SK-N-SH (cell line): ENCODE results near the gene DYNLRB1. TPM values are rescaled to one million over a fixed set of nuclear protein-coding genes. Genes with fewer than 3 reads are reported as not detected.

Source experiments
- CTCF ChIA-PET: fragments of 300-600, 350-600 bp; formaldehyde crosslinking; extraction: SDS; loops from one replicate; lab custom pipeline; 2021; lab: Yijun Ruan, JAX
- POLR2A ChIA-PET: fragments of 350-600 bp; sonication (Branson Sonifier 250); formaldehyde crosslinking; extraction: SDS; loops from one replicate; lab custom pipeline; 2020; ENCODE audit warnings: antibody characterized with exemption, inconsistent platforms; lab: Yijun Ruan, JAX
- DNase-seq: peaks from one replicate; pipeline ENCODE4 v3.0.0; 2012
- H2AFZ ChIP-seq: fragments of 200-600 bp; sonication (generic); 2 replicates; pipeline ENCODE4 v1.8.1; 2016; ENCODE audit warnings: antibody characterized with exemption, mild to moderate bottlenecking, low read depth
- H3F3A ChIP-seq: fragments of 200-600 bp; sonication (generic); replicated peaks from 2 replicates; pipeline ENCODE3; 2016; ENCODE audit warnings: antibody characterized with exemption, mild to moderate bottlenecking; ENCODE audit not compliant: insufficient read depth
- H3K27ac ChIP-seq, 2 experiments: fragments of 200-500 bp in 1 of 2; fragments of 200-600 bp in 1 of 2; sonication (Bioruptor generic) in 1 of 2; sonication (generic), shearing (Covaris generic) in 1 of 2; 2 replicates each; pipeline versions ENCODE4 v1.5.1 to v1.6.1; 2014 to 2016; ENCODE audit warnings: low read depth in 2 of 2, inconsistent platforms in 1 of 2, low read length in 1 of 2, mild to moderate bottlenecking in 1 of 2, mixed read lengths in 1 of 2
- H3K27me3 ChIP-seq: fragments of 200-600 bp; sonication (generic), shearing (Covaris generic); 2 replicates; pipeline ENCODE4 v1.6.1; 2016; ENCODE audit warnings: mixed run types; ENCODE audit not compliant: insufficient read depth
- H3K36me3 ChIP-seq, 2 experiments: fragments of 200-500 bp in 1 of 2; fragments of 200-600 bp in 1 of 2; sonication (Bioruptor generic) in 1 of 2; sonication (generic) in 1 of 2; replicated peaks in 1 of 2; 2 replicates each; pipeline versions ENCODE3 to v1.5.1; 2014 to 2016; ENCODE audit warnings: low read length in 1 of 2, mild to moderate bottlenecking in 1 of 2; ENCODE audit not compliant: insufficient read depth in 2 of 2, control insufficient read depth in 1 of 2
- H3K4me1 ChIP-seq, 2 experiments: fragments of 200-500 bp in 1 of 2; fragments of 200-600 bp in 1 of 2; sonication (Bioruptor generic) in 1 of 2; sonication (generic), shearing (Covaris generic) in 1 of 2; 2 replicates each; pipeline versions ENCODE4 v1.5.1 to v1.6.1; 2014 to 2016; ENCODE audit warnings: low read depth in 1 of 2, low read length in 1 of 2, mixed run types in 1 of 2; ENCODE audit not compliant: insufficient read depth in 2 of 2, control insufficient read depth in 1 of 2
- H3K4me2 ChIP-seq: fragments of 200-600 bp; sonication (generic), shearing (Covaris generic); 2 replicates; pipeline ENCODE4 v1.6.1; 2017; ENCODE audit warnings: mixed run types
- H3K4me3 ChIP-seq, 2 experiments: fragments of 200-500 bp in 1 of 2; fragments of 200-600 bp in 1 of 2; sonication (Bioruptor generic) in 1 of 2; sonication (generic), shearing (Covaris generic) in 1 of 2; 2 replicates each; pipeline versions ENCODE4 v1.5.1 to v1.8.1; 2014 to 2016; ENCODE audit warnings: low read depth in 2 of 2, inconsistent platforms in 1 of 2, low read length in 1 of 2, mild to moderate bottlenecking in 1 of 2, mixed read lengths in 1 of 2, moderate library complexity in 1 of 2
- H3K79me2 ChIP-seq: fragments of 200-600 bp; sonication (generic); 2 replicates; pipeline ENCODE4 v1.8.1; 2017; ENCODE audit warnings: mild to moderate bottlenecking; ENCODE audit not compliant: insufficient read depth
- H3K9ac ChIP-seq: fragments of 200-600 bp; sonication (generic); 2 replicates; pipeline ENCODE4 v1.6.1; 2017; ENCODE audit warnings: mixed run types
- H3K9me2 ChIP-seq: fragments of 200-600 bp; sonication (generic); 2 replicates; pipeline ENCODE4 v1.6.1; 2017; ENCODE audit warnings: mixed run types
- H3K9me3 ChIP-seq: fragments of 200-600 bp; sonication (generic); 2 replicates; pipeline ENCODE4 v1.6.1; 2017; ENCODE audit warnings: mixed run types, mild to moderate bottlenecking, moderate library complexity
- H4K20me1 ChIP-seq: fragments of 200-600 bp; sonication (generic); 2 replicates; pipeline ENCODE4 v1.6.1; 2017; ENCODE audit warnings: mild to moderate bottlenecking, mixed run types; ENCODE audit not compliant: insufficient read depth
- ELF1 ChIP-seq: IDR thresholded peaks from 2 replicates; pipeline ENCODE4 v1.4.0; 2012
- EP300 ChIP-seq, 2 experiments: IDR thresholded peaks; 2 replicates each; pipeline versions ENCODE4 v1.4.0 to v1.6.1; 2012; ENCODE audit warnings: borderline replicate concordance in 1 of 2, low read depth in 1 of 2, low read length in 1 of 2
- FOSL2 ChIP-seq: IDR thresholded peaks from 2 replicates; pipeline ENCODE4 v1.4.0; 2012; ENCODE audit warnings: low read depth, mild to moderate bottlenecking, moderate library complexity, borderline replicate concordance
- FOXJ3 ChIP-seq: sonication (generic); formaldehyde crosslinking; IDR thresholded peaks from 2 replicates; pipeline ENCODE4 v1.5.1; 2020; ENCODE audit warnings: mild to moderate bottlenecking, missing genetic modification reagents
- FOXM1 ChIP-seq: IDR thresholded peaks from 2 replicates; pipeline ENCODE4 v1.4.0; 2012; ENCODE audit warnings: low read depth, mild to moderate bottlenecking
- GABPA ChIP-seq: IDR thresholded peaks from 2 replicates; pipeline ENCODE4 v1.4.0; 2012; ENCODE audit warnings: low read depth, mild to moderate bottlenecking
- JUND ChIP-seq: IDR thresholded peaks from 2 replicates; pipeline ENCODE4 v1.4.0; 2012
- MEF2A ChIP-seq: IDR thresholded peaks from 2 replicates; pipeline ENCODE4 v1.4.0; 2012; ENCODE audit warnings: low read depth, borderline replicate concordance
- NFIC ChIP-seq: IDR thresholded peaks from 2 replicates; pipeline ENCODE4 v1.4.0; 2012; ENCODE audit warnings: borderline replicate concordance
- POLR2AphosphoS5 ChIP-seq: IDR thresholded peaks from 2 replicates; pipeline ENCODE4 v1.6.1; 2012; ENCODE audit warnings: low read depth, low read length
- RFX5 ChIP-seq: IDR thresholded peaks from 2 replicates; pipeline ENCODE4 v1.6.1; 2012; ENCODE audit warnings: mild to moderate bottlenecking, improper control_type of control experiment, low read length
- RXRA ChIP-seq: IDR thresholded peaks from 2 replicates; pipeline ENCODE4 v1.4.0; 2012; ENCODE audit warnings: low read depth, mild to moderate bottlenecking, borderline replicate concordance
- SMC3 ChIP-seq: IDR thresholded peaks from 2 replicates; pipeline ENCODE4 v1.6.1; 2012; ENCODE audit warnings: low read depth, low read length, improper control_type of control experiment
- TCF12 ChIP-seq: IDR thresholded peaks from 2 replicates; pipeline ENCODE4 v1.4.0; 2012
- YY1 ChIP-seq: IDR thresholded peaks from 2 replicates; pipeline ENCODE4 v1.4.0; 2012; ENCODE audit warnings: low read depth, mild to moderate bottlenecking
- WGBS: methylation state at CpG from one replicate; pipeline ENCODE4 v1.1.6; 2017; ENCODE audit warnings: low lambda C conversion rate; 5-methylcytosine and 5-hydroxymethylcytosine counted together
- polyA plus RNA-seq, 3 experiments: library from polyadenylated mRNA; depleted of rRNA; stranded (reverse); fragments of >200 nt; gene quantifications; 2 replicates each; pipeline ENCODE4 v1.2.3, GENCODE V29; 2012
- TF ChIP-seq, protein P1 (sequence below): IDR thresholded peaks from 2 replicates; pipeline ENCODE4 v1.4.0; 2012; ENCODE audit warnings: low read depth, borderline replicate concordance
- TF ChIP-seq, protein P2 (sequence below): IDR thresholded peaks from 2 replicates; pipeline ENCODE4 v1.6.1; 2012; ENCODE audit warnings: mild to moderate bottlenecking, low read depth, low read length, moderate library complexity
- TF ChIP-seq, protein P3 (sequence below): IDR thresholded peaks from 2 replicates; pipeline ENCODE4 v1.4.0; 2012; ENCODE audit warnings: low read depth, borderline replicate concordance
- TF ChIP-seq, protein P4 (sequence below): fragments of 200-600 bp; sonication (generic); IDR thresholded peaks from 2 replicates; pipeline ENCODE4 v1.6.1; 2017; ENCODE audit warnings: antibody characterized with exemption, mild to moderate bottlenecking, moderate library complexity
- TF ChIP-seq, protein P5 (sequence below): IDR thresholded peaks from 2 replicates; pipeline ENCODE4; 2012

The DYNLRB1 gene
- polyA plus RNA-seq, 1 of the 3 experiments (the other 2 are of a cell fraction) = 402 TPM

DNA sequence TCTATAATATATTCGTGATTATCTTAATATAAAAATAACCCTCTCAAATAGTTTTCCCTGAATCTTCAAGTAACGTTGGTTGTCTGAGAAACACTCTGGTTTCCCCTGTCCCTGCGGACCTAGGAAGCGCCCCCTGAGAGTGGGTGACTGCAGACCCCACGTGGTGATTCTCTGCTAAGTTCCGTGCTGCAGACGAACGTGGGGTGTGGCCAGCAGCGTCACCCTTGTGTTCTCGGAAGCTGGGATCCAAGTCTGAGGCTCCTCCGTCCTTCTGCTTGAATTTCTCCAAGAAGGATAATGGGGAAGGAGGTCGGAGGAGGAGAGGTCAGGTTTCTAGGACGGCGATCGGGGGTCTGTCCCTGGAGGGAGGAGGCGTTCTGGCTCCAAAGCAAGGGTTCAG lies 25.7 kb downstream of the DYNLRB1 start:
- peaks cover 22 to 44% of the 10 kb centered on the region in 2 experiments for H3K36me3 ChIP-seq
- ChIA-PET CTCF (interaction anchor here (1.5 kb wide), 1 partner anchor 166 kb away, joined by 3 read pairs; no protein-coding TSS in a partner anchor), POLR2A (no interaction called here)
- 91% methylated on average over 16 of the region's 16 CpGs for WGBS
- no peak overlapping the region for H2AFZ ChIP-seq
- no peak overlapping the region for H3K27ac ChIP-seq
- H4K20me1 ChIP-seq = peaks cover 4% of the 10 kb centered on the region; the same call in 1 of the 2 replicates
- H3K4me2 ChIP-seq = no peak overlapping the region
- no peak for TF ChIP-seq RXRA
- no peak for TF ChIP-seq POLR2AphosphoS5
- no peak for TF ChIP-seq MEF2A
- no peak for TF ChIP-seq GABPA
- TF ChIP-seq, protein P1, sequence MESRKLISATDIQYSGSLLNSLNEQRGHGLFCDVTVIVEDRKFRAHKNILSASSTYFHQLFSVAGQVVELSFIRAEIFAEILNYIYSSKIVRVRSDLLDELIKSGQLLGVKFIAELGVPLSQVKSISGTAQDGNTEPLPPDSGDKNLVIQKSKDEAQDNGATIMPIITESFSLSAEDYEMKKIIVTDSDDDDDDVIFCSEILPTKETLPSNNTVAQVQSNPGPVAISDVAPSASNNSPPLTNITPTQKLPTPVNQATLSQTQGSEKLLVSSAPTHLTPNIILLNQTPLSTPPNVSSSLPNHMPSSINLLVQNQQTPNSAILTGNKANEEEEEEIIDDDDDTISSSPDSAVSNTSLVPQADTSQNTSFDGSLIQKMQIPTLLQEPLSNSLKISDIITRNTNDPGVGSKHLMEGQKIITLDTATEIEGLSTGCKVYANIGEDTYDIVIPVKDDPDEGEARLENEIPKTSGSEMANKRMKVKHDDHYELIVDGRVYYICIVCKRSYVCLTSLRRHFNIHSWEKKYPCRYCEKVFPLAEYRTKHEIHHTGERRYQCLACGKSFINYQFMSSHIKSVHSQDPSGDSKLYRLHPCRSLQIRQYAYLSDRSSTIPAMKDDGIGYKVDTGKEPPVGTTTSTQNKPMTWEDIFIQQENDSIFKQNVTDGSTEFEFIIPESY = no peak
- H3K9me3 ChIP-seq = no peaks in the 10 kb centered on the region
- no peak overlapping the region for H3K9ac ChIP-seq
- no peaks in the 10 kb centered on the region for H3K9me2 ChIP-seq
- no peak overlapping the region for H3K4me3 ChIP-seq
- no peak for DNase-seq
- no peaks in the 10 kb centered on the region; the same call in 1 of the 2 replicates for H3K79me2 ChIP-seq
- H3K27me3 ChIP-seq = no peaks in the 10 kb centered on the region
- H3K4me1 ChIP-seq = no peaks in the 10 kb centered on the region
- H3F3A ChIP-seq = peaks cover 8% of the 10 kb centered on the region

DNA sequence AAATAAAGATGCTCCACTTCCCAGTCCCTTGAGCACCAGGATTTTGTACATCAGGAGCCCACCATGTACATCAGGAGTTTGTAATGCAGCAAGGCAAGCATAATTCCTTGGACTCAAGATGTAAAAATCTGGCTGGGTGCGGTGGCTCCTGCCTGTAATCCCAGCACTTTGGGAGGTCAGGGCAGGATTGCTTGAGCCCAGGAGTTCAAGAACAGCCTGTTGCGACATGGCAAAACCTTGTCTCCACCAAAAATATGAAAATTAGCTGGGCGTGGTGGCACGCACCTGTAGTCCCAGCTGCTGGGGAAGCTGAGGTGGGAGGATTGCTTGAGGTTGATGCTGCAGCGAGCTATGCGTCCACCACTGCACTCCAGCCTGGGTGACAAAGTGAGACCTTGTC lies 26.2 kb downstream of the DYNLRB1 start:
- CTCF ChIA-PET = no interaction called here
- Histone ChIP-seq H3K27ac (no peak overlapping the region), H3K79me2 (no peaks in the 10 kb centered on the region), H3K4me2 (no peak overlapping the region), H3K4me1 (no peaks in the 10 kb centered on the region), H3K27me3 (no peaks in the 10 kb centered on the region), H2AFZ (no peak overlapping the region), H3K9ac (no peak overlapping the region), H3K9me2 (no peaks in the 10 kb centered on the region), H3K36me3 (peaks cover 19 to 39% of the 10 kb centered on the region in 2 experiments), H3K9me3 (no peaks in the 10 kb centered on the region), H4K20me1 (no peaks in the 10 kb centered on the region), H3K4me3 (no peak overlapping the region), H3F3A (peaks cover 8% of the 10 kb centered on the region)
- TF ChIP-seq EP300 (IDR thresholded peaks at IDR 0.05; ENCODE audit: borderline replicate concordance in 1 of 2, low read depth in 1 of 2, low read length in 1 of 2) (no peak), ELF1 (no peak), FOSL2 (no peak), FOXM1 (no peak), NFIC (no peak), TCF12 (no peak), JUND (no peak), RXRA (no peak), FOXJ3 (CRISPR knock-in tag) (no peak), POLR2AphosphoS5 (no peak), MEF2A (no peak), RFX5 (no peak), YY1 (no peak), SMC3 (no peak)
- TF ChIP-seq, protein P2, sequence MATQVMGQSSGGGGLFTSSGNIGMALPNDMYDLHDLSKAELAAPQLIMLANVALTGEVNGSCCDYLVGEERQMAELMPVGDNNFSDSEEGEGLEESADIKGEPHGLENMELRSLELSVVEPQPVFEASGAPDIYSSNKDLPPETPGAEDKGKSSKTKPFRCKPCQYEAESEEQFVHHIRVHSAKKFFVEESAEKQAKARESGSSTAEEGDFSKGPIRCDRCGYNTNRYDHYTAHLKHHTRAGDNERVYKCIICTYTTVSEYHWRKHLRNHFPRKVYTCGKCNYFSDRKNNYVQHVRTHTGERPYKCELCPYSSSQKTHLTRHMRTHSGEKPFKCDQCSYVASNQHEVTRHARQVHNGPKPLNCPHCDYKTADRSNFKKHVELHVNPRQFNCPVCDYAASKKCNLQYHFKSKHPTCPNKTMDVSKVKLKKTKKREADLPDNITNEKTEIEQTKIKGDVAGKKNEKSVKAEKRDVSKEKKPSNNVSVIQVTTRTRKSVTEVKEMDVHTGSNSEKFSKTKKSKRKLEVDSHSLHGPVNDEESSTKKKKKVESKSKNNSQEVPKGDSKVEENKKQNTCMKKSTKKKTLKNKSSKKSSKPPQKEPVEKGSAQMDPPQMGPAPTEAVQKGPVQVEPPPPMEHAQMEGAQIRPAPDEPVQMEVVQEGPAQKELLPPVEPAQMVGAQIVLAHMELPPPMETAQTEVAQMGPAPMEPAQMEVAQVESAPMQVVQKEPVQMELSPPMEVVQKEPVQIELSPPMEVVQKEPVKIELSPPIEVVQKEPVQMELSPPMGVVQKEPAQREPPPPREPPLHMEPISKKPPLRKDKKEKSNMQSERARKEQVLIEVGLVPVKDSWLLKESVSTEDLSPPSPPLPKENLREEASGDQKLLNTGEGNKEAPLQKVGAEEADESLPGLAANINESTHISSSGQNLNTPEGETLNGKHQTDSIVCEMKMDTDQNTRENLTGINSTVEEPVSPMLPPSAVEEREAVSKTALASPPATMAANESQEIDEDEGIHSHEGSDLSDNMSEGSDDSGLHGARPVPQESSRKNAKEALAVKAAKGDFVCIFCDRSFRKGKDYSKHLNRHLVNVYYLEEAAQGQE = no peak
- TF ChIP-seq, protein P3, sequence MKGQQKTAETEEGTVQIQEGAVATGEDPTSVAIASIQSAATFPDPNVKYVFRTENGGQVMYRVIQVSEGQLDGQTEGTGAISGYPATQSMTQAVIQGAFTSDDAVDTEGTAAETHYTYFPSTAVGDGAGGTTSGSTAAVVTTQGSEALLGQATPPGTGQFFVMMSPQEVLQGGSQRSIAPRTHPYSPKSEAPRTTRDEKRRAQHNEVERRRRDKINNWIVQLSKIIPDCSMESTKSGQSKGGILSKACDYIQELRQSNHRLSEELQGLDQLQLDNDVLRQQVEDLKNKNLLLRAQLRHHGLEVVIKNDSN = no peak
- TF ChIP-seq, protein P4, sequence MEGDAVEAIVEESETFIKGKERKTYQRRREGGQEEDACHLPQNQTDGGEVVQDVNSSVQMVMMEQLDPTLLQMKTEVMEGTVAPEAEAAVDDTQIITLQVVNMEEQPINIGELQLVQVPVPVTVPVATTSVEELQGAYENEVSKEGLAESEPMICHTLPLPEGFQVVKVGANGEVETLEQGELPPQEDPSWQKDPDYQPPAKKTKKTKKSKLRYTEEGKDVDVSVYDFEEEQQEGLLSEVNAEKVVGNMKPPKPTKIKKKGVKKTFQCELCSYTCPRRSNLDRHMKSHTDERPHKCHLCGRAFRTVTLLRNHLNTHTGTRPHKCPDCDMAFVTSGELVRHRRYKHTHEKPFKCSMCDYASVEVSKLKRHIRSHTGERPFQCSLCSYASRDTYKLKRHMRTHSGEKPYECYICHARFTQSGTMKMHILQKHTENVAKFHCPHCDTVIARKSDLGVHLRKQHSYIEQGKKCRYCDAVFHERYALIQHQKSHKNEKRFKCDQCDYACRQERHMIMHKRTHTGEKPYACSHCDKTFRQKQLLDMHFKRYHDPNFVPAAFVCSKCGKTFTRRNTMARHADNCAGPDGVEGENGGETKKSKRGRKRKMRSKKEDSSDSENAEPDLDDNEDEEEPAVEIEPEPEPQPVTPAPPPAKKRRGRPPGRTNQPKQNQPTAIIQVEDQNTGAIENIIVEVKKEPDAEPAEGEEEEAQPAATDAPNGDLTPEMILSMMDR = no peak
- TF ChIP-seq, protein P5, sequence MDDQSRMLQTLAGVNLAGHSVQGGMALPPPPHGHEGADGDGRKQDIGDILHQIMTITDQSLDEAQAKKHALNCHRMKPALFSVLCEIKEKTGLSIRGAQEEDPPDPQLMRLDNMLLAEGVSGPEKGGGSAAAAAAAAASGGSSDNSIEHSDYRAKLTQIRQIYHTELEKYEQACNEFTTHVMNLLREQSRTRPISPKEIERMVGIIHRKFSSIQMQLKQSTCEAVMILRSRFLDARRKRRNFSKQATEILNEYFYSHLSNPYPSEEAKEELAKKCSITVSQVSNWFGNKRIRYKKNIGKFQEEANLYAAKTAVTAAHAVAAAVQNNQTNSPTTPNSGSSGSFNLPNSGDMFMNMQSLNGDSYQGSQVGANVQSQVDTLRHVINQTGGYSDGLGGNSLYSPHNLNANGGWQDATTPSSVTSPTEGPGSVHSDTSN = no peak
- WGBS = 97% methylated on average over 6 of the region's 6 CpGs
- POLR2A ChIA-PET = no interaction called here
- no peak for DNase-seq
